ENCODE data around the gene ICAM3.

DNA sequence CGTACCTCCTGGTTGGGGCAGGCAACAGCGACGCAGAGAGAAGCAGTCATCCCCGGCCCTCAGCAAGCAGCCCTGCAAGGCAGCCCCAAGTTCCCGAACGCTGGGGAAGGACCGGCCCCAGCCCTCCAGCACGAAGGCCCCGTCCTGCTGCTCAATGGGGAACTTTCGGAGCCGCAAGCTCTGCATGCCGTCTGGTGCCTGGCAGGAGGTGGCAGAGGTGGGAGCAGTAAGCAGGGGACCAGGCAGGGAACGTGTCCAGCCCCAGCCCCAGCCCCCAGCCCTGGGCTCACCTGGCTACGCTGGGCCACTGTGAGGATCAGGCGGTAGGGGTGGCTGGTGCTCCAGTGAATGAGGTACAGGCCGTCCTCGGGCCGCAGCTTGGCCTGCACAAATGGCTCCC, 22.8 kb upstream of the ICAM3 start:
- TF ChIP-seq, protein P1, sequence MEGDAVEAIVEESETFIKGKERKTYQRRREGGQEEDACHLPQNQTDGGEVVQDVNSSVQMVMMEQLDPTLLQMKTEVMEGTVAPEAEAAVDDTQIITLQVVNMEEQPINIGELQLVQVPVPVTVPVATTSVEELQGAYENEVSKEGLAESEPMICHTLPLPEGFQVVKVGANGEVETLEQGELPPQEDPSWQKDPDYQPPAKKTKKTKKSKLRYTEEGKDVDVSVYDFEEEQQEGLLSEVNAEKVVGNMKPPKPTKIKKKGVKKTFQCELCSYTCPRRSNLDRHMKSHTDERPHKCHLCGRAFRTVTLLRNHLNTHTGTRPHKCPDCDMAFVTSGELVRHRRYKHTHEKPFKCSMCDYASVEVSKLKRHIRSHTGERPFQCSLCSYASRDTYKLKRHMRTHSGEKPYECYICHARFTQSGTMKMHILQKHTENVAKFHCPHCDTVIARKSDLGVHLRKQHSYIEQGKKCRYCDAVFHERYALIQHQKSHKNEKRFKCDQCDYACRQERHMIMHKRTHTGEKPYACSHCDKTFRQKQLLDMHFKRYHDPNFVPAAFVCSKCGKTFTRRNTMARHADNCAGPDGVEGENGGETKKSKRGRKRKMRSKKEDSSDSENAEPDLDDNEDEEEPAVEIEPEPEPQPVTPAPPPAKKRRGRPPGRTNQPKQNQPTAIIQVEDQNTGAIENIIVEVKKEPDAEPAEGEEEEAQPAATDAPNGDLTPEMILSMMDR (IDR thresholded peaks at IDR 0.05; ENCODE audit: low read depth, low read length, poor library complexity, severe bottlenecking), result no peak
- no peak for TF ChIP-seq EZH2phosphoT487 (IDR thresholded peaks at IDR 0.05; ENCODE audit: borderline replicate concordance, low read length)
